ENCODE results near the gene IFT88.
"Not testable (repeated sequence)": the region's sequence is repeated elsewhere in the genome, so short reads cannot be mapped to it uniquely, and the experiment has no call there.

The IFT88 gene

DNA sequence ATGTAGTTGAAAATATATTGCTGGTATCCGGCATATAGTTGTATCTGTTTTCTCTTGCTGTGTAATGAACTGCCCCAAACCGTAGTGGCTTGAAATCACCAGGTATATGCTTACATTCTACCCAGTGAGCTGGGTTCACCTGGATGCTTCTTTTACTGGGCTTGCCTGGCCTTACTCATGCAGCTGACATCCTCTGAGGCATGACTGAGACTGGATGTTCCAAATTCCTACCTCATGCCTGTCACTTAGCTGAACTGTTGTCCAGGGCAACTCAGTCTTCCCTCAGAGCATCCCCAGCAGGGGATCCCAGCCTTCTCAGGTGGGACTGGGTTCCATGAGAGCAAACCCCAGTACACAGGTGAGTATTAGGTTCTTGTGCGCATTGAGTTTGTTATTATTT lies 66.8 kb downstream of the IFT88 start:
- no peak for DNase-seq (ENCODE audit: low read depth)

DNA sequence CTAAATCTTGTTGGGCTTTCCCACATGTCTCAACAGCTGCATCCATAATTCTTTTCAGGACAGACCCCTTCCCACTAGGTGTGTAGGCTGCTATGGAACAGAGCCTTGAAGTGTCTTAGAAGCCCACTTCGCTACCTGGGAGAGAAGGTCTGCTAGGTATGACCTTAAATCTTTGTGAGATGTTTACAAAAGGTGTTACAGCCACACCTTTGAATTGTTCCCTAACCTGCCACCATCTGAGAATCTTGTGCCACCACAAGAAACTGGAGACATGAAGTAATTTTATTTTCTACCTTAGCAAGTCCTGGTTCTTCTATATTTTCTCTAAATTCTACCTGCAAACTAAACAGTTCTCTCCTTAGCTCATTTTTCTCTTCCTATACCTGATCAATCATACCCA lies 69.1 kb downstream of the IFT88 start:
- no peak for DNase-seq (ENCODE audit: low read depth)

DNA sequence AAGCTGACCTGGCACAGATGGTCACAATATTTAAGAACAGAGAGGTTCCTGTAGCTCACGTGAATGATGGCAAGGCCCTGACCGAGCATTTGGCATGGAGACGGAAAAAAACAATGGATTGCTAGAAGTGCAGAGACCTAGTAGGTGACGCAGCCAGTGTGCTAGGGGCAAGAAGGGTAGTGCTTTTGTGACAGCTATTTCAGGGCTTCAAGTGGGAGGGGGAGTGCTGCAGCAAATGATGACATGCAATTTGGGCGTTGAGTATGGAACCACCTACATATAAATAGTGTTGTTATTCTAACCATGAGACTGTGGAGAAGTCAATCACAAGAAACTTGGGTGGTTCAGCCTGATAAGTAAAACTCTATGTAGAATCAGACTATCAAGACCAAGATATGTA lies 70.9 kb downstream of the IFT88 start:
- DNase-seq (ENCODE audit: low read depth) = no peak

DNA sequence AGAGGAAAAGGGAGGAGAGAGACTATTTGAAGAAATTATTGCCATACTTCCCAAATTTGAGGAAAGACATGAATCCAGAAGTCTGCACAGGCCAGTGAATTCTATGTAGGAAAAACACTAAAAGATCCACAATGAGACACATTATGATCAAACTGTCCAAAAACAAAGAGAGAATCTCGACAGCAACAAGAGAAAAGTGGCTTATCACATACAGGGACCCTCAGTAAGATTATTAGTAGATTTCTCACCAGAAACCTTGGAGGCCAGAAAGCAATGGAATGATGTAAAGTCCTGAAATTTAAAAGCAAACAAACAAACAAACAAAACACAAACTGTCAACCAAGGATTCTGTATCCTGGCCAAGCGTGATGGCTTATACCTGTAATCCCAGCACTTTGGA lies 80.8 kb downstream of the IFT88 start:
- DNase-seq (ENCODE audit: low read depth) = no peak

- DNase-seq (ENCODE audit: low read depth) = no peak
Observed at GRCh38 chr13:20652946-20653345, 86.0 kb downstream of the IFT88 start.

DNA sequence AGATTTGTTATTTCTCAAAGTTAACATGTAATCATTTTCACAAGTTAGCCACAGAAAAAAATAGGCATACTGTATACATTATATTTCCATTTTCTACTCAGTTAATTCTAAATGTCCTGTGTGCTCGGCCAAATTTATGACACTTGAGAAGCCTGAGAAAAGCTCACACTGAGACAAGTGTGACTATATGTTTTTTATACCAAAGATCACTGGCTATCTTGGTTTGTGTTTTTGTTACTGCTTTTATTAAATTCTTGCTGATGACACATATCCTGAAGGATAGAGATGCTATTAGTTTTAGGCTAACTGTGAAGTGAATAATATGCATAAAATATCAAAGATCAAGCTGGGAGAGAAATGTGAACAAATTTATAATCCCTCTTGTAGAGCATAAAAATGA lies 87.2 kb downstream of the IFT88 start:
- DNase-seq (ENCODE audit: low read depth) = peak; percentile 7

GRCh38 chr13:20658451-20659040 lies 91.6 kb downstream of the IFT88 start:
- no peak for DNase-seq (ENCODE audit: low read depth)

- DNase-seq (ENCODE audit: low read depth) = no peak
Observed at GRCh38 chr13:20664351-20664750, 97.4 kb downstream of the IFT88 start.

- DNase-seq (ENCODE audit: low read depth) = no peak
Observed at GRCh38 chr13:20666948-20667347, 100.0 kb downstream of the IFT88 start.

GRCh38 chr13:20667857-20668437 lies 101.0 kb downstream of the IFT88 start:
- no peak for DNase-seq (ENCODE audit: low read depth)

- DNase-seq (ENCODE audit: low read depth) = no peak
Observed at GRCh38 chr13:20669162-20669561, 102.2 kb downstream of the IFT88 start.

GRCh38 chr13:20671789-20672188 lies 104.8 kb downstream of the IFT88 start:
- DNase-seq (ENCODE audit: low read depth) = no peak

GRCh38 chr13:20672772-20673171 lies 105.8 kb downstream of the IFT88 start:
- peak; percentile 4 for DNase-seq (ENCODE audit: low read depth)

- no peak for DNase-seq (ENCODE audit: low read depth)
Observed at GRCh38 chr13:20673715-20674114, 106.8 kb downstream of the IFT88 start.

GRCh38 chr13:20676213-20676612 lies 109.3 kb downstream of the IFT88 start:
- DNase-seq (ENCODE audit: low read depth) = no peak

GRCh38 chr13:20678606-20679005 lies 111.6 kb downstream of the IFT88 start:
- DNase-seq (ENCODE audit: low read depth) = not testable (repeated sequence)

GRCh38 chr13:20679879-20680278 lies 112.9 kb downstream of the IFT88 start:
- DNase-seq (ENCODE audit: low read depth) = no peak

DNA sequence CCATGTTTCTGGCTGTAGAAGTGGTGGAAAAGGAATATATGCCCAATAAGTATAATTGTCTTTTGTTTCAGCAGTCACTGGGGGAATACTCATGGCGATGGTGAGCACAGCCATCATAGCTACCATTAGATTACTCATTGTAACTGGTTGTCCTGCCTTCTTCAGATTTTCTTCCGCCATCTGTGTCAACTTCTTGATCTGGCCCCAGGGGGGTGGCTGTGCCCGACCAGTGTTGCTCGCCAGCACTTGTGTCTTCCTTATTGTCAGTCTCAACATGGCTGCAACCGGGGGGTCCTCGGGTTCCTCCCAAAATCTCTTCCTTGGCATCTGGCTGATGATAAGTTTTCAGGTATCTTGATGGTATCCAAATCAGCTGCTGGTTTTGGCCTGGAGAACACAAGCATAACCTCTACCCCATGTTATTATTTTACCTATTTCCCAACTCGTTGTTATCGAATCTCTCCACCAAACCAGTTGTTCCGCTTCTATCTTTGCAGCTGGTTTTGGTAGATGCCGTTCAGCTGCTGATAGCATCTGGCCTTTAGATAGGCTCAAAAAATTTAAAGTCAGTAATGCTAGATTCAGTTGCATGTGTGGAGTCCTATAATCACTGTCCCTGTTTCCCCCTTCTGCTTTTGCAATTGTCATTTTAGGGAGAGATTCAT lies 113.6 kb downstream of the IFT88 start:
- no peak for DNase-seq (ENCODE audit: low read depth)

DNA sequence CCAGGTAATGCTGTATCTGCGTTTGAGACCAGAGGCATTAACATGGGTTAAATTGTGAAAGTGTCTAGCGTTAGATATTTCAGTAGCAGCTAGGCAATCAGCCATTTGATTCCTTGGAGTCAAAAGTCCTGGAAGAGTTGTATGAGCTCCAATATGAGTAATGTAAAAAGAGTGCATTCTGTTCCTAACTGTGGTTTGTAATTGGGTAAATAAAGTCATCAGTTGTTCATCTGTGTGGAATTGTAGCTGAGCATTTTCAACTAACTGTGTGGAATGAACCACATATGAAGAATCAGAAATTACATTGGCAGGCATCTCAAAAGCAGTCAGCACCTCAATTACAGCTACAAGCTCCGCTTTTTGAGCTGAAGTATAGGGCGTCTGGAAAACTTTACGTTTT lies 114.5 kb downstream of the IFT88 start:
- DNase-seq (ENCODE audit: low read depth) = peak; percentile 79

DNA sequence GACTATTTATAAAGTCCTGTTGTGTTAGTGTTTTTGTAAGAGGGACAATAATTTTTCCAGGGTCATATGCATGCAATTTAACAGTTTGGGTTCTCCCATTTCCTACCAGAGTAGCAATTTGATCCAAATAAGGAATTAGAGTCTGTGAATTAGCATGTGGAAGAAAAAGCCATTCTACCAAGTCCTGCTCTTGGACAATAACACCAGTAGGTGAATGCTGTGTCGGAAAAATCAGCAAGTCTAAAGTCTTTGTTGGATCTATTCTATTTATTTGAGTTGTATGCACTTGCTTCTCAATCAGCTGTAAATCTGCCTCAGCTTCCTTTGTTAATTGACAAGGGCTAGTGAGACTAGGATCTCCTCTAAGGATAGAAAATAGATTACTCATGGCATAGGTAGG lies 115.1 kb downstream of the IFT88 start:
- no peak for DNase-seq (ENCODE audit: low read depth)

- DNase-seq (ENCODE audit: low read depth) = no peak
Observed at GRCh38 chr13:20684041-20684440, 117.1 kb downstream of the IFT88 start.

GRCh38 chr13:20684546-20684945 lies 117.6 kb downstream of the IFT88 start:
- no peak for DNase-seq (ENCODE audit: low read depth)

GRCh38 chr13:20685092-20685491 lies 118.1 kb downstream of the IFT88 start:
- no peak for DNase-seq (ENCODE audit: low read depth)

- DNase-seq (ENCODE audit: low read depth) = no peak
Observed at GRCh38 chr13:20686167-20686566, 119.2 kb downstream of the IFT88 start.

Data from stromal cell of bone marrow (primary cell).